HG03460 (cell line): ENCODE data around the gene RYR2.

Experiments used
- ATAC-seq: cut with Tn5 transposase; IDR thresholded peaks from one replicate; pipeline ENCODE4 v1.9.1; 2021; ENCODE audit not compliant: unreplicated experiment

The RYR2 gene

DNA sequence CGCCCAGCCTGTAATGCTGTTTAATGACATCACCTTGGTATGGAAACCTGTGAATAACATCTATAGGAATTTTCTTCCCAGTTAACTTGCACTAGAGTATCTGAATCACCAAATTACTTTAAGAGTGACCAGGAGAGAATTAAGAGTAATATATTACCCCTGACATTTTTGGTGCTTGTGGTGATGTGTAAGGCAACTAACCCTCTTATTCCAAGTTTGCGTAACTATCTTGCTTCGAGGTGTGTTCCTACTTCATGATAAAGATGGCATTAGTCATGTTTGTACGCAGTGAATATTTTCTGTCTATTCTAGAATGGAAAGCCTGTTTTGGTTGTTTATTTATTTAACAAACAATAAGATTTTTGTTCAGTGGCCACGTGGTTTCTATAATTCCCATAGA, 717.4 kb downstream of the RYR2 start:
- ATAC-seq = no peak

DNA sequence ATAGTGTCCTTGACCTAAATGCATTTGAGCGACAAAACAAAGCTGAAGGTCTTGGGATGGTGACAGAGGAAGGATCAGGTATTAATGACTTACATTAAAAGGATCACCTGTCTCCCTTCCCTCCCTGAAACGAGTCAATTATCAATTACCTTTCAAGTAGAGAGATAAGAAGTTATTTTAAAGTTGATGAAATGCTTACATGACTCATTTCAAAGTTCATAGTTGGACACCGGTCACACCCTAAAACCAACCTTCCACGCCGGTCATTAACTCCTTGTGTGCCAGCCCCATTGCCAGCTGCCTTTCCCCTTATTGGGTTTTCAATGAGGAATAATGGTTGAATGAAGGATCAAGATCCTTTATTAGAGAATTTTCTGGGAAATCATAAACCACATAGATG, 719.0 kb downstream of the RYR2 start:
- no peak for ATAC-seq

DNA sequence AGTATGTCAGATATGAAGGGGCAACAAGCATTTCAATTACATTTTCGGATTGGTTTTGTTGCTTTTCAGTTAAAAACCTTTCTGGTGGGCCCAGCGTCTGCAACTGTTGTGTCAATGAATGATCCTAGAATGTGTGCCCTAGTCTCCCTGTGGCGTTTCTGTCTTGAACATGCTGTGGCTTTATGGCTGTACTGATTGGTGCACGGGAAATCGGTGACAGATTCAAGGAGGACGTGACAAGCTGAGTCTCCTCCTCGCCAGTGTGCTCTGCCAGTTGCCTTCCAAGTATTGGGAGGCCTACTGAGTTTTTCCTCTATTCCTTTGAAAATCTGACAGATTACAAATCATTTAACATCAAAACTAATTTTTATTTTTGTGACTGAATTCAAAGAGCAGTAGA, 721.2 kb downstream of the RYR2 start:
- ATAC-seq = no peak

- no peak for ATAC-seq
These were observed 721.8 kb downstream of the RYR2 start for GRCh38 chr1:237763751-237764150.

DNA sequence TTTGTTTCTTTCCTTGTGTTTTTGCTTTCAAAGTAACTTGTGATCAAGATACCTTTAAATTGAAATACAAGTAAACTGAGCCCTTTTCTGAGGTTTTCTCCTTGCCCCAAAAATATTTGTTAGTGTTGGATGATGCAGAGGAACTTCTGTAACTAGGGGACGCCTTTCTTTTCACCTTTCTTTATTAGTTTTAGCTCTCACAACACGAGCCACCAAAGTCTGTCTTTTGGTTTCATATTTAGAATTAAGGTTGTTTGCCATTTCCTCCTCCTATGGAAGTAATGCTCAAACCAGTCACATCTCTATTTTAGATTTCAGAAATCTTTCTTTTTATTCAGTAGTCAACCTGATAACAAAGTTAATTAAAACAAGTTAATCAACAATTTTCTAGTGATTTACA, 727.9 kb downstream of the RYR2 start:
- no peak for ATAC-seq

GRCh38 chr1:237772009-237772408, 730.0 kb downstream of the RYR2 start:
- no peak for ATAC-seq

DNA sequence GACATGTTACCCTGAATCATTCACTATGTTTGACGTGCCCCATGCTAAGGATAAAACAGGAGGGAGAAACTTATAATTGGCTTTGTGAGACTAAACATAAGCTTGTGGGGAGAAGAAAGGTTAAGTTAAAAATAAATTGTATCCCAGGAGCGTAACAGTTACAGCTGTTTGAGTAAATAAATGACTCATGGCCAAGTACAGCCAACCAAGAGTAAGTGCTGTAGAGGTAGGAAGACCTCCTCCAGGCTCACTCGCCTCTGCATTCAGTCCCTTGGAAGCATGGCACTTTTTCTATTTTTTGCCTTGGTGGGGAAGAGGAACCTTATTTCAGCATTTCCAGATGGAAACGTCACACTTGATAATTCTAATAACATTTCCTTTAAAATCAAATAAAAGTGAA, 732.3 kb downstream of the RYR2 start:
- ATAC-seq = no peak

GRCh38 chr1:237779356-237779755, 737.4 kb downstream of the RYR2 start:
- ATAC-seq = no peak

- ATAC-seq = no peak
These were observed 744.2 kb downstream of the RYR2 start for GRCh38 chr1:237786066-237786719.

DNA sequence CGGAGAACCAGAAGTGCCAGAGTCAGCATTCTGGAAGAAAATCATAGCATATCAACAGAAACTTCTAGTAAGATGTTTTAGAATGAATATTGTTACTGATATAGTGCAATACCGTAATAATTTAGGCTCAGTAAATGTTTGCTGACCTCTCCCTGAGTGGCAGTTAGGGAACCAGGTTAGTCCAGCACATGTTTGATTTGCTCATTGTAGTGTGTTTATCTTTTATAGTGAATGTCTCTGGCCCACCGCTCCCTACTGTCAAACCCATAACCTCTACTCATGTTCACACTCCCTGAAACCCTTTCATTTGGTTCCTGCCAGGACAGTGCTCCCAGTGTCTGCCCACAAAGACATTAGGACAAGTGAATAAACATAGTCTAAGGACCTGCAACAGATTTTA, 746.1 kb downstream of the RYR2 start:
- ATAC-seq = no peak

- no peak for ATAC-seq
These were observed 747.6 kb downstream of the RYR2 start for GRCh38 chr1:237789619-237790018.

DNA sequence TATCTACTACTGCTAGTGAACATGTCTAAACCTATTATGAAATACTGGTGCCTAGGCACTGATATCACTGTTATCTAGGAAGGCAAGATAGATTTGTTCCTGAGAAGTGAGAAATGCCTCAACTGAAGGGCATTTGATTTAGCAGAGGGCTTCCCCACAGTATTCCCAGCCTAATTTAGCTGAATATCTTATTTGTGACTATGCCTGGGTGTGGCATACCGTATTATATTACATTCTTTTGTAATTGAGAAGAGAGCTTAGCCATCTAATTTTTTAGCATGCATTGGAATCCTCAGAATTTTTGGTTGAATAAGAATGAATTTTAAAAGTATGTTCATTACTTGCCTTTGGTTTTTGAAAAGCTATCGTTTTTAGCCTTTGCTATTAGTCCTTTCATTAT, 749.6 kb downstream of the RYR2 start:
- no peak for ATAC-seq

DNA sequence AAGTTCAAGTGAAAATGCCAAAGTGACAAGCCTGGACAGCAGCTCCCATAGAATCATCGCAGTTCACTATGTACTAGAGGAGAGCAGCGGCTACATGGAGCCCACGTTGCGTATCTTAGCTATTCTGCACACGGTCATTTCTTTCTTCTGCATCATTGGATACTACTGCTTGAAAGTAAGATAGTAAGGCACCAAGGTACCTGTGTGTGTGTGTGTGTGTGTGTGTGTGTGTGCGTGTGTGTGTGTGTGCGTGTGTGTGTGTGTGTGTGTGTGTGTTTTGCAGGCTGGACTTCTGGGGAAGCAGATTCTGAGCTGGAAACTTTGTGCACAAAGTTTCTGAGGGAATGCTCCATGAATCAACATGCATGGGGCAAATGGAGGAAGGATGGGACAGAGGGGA, 750.2 kb downstream of the RYR2 start:
- ATAC-seq = no peak

- no peak for ATAC-seq
These were observed 750.7 kb downstream of the RYR2 start for GRCh38 chr1:237792726-237793125.

DNA sequence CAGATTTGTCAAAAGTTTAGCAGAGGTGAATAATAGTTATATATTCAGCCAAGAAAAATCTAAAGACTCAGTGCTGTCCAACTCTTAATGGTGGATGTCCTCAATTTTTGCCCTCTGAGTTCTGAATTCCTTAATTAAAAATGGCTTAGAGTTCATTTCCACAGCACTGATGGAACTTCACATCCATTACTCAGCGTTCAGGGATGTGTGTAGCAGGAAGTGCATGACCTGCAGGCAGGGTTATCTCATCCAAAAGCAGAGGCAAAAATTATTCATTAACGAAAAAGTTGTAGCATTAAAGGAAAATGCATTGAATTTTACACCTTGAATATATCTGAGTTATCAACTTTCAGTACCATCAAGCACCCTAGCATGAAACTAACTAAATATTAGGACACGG, 752.1 kb downstream of the RYR2 start:
- no peak for ATAC-seq

DNA sequence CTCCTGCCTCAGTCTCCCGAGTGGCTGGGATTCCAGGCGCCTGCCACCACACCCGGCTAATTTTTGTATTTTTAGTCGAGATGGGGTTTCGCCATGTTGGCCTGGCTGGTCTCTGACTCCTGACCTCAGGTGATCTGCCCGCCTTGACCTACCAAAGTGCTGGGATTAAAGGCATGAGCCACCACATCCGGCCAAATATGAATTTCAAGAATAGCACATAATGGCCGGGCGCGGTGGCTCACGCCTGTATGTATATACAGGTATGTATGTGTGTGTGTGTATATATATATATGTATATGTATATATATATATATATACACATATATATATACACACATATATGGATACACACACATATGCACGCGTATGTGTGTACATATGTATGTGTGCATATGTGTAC, 753.6 kb downstream of the RYR2 start:
- no peak for ATAC-seq

DNA sequence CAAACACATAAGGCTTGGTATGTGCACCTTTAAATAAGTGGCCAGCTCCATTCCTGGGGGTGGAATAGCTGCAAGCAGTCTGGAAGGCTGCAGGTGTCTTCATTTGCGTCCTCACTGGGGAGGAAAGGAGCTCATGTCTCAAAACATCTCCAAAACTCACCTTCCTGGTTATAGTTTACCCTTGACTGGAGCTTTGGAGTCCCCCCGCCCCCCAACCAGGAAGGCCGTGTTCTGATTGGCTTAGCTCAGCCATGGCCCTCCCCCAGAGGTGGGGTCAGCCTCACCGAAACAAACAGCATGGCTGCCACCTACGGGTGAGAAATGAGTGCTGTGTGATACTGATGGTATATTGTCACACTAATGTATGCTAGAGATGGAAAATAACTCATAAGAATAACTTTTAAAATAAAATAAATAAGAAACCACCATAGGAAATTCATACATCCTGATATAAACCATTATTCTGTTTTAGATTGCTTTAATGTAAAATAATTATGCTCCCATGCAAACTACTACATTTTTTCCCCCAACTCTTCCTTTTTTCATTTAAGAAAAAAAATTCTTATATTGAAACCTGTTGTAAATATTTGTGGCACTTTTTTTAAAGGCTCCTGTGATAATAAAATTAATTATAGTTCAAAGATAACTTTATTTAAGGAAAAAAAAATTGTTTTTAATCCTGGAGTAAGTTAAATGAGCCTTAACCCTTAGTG, 757.9 kb downstream of the RYR2 start:
- peak; percentile 100 for ATAC-seq

DNA sequence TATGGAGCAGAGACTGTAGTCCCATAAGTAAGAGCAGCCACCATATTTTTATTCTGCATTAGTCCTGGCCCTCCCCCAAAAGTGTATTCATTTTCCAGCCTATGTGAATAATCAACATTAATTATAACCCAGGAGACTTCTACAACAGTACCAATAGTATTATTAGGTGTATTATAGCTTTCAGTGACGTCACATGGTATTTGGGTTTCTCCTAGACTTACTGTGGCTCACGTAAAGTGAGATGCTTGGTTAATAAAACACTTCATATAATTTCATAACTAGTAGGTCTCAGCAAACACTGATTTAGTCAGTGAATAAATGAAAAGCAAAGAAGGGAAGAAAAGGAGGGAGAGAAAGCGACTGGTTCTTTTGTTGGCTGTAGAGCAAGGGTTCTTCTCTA, 762.5 kb downstream of the RYR2 start:
- no peak for ATAC-seq

- no peak for ATAC-seq
These were observed 767.1 kb downstream of the RYR2 start for GRCh38 chr1:237809099-237809498.

GRCh38 chr1:237811633-237812032, 769.6 kb downstream of the RYR2 start:
- no peak for ATAC-seq

GRCh38 chr1:237812061-237812460, 770.1 kb downstream of the RYR2 start:
- no peak for ATAC-seq

GRCh38 chr1:237814319-237814924, 772.4 kb downstream of the RYR2 start:
- no peak for ATAC-seq

GRCh38 chr1:237817277-237817676, 775.3 kb downstream of the RYR2 start:
- ATAC-seq = no peak
